Testis (tissue), 3 donors: ENCODE results near the gene DNAJC12. TPM values are rescaled to one million over a fixed set of nuclear protein-coding genes. Genes with fewer than 3 reads are reported as not detected.
A peak's percentile ranks its signal among the peaks of the same experiment; 100 is the strongest.

Experiments used
- DNase-seq: peaks from one replicate; pipeline ENCODE4 v3.0.0-alpha.2; 2019
- H3K27ac ChIP-seq, 2 donors: fragments of 200-600 bp; sonication (generic); one replicate each; pipeline ENCODE4 v1.5.1; 2019
- H3K27me3 ChIP-seq: fragments of 200-600 bp; sonication (generic); one replicate; pipeline ENCODE4 v1.5.1; 2019
- H3K36me3 ChIP-seq: fragments of 200-600 bp; sonication (generic); one replicate; pipeline ENCODE4 v1.5.1; 2017; ENCODE audit warnings: low read depth; ENCODE audit errors: missing control alignments
- H3K4me1 ChIP-seq: fragments of 200-600 bp; sonication (generic); one replicate; pipeline ENCODE4 v1.5.1; 2019
- H3K4me3 ChIP-seq, 2 donors: fragments of 200-600 bp; sonication (generic); one replicate each; pipeline ENCODE4 v1.5.1; 2017 to 2019
- H3K9me3 ChIP-seq: fragments of 200-600 bp; sonication (generic); one replicate; pipeline ENCODE4 v1.5.1; 2017
- CTCF ChIP-seq, 3 experiments: fragments of 450-650 bp in 2 of 3; fragments of 200-600 bp in 1 of 3; sonication (generic) in 1 of 3; IDR thresholded peaks; one replicate each; pipeline ENCODE4 v1.5.1; 2016 to 2019; ENCODE audit warnings: antibody characterized with exemption in 3 of 3, mild to moderate bottlenecking in 2 of 3, moderate library complexity in 1 of 3
- POLR2A ChIP-seq: fragments of 450-650 bp; IDR thresholded peaks from one replicate; pipeline ENCODE4 v1.6.1; 2017; ENCODE audit warnings: antibody characterized with exemption, mild to moderate bottlenecking, moderate library complexity
- WGBS, 2 donors: methylation state at CpG; one replicate each; pipeline ENCODE4 v1.1.5; 2018; 5-methylcytosine and 5-hydroxymethylcytosine counted together
- intact Hi-C: fragments of 100-400 bp; cut with DNase I; formaldehyde crosslinking; loops from one replicate; pipeline ENCODE4 v1.15.1; 2023; ENCODE audit warnings: low total_unique reads
- polyA plus RNA-seq: library from polyadenylated mRNA; stranded (reverse); fragments of 350-450 nt; fragmentation: Illumina TruSeq; extraction: RNeasy Lipid Tissue Mini Kit (QIAGEN cat#74804); gene quantifications from one replicate; pipeline ENCODE4 v1.2.3, GENCODE V29; 2014; ENCODE audit warnings: low read depth, low replicate concordance; ENCODE audit not compliant: insufficient read depth
- total RNA-seq, 2 donors: library from RNA; depleted of rRNA; stranded (reverse); fragments of >200 nt; gene quantifications; one replicate each; pipeline ENCODE4 v1.2.3, GENCODE V29; 2016

DNAJC12 gene
- total and polyA plus RNA-seq, 3 donors from 2014 or later: 16.0 to 23.3 (median 22.5) TPM

- DNase-seq: no peak
- no peak overlapping the region for H3K4me3 ChIP-seq
- 95% methylated on average over 8 of the region's 8 CpGs for WGBS, 2 donors
Measured at GRCh38 chr10:67834375-67834774, 3.6 kb downstream of the DNAJC12 start.

GRCh38 chr10:67827811-67828210 is 10.2 kb downstream of the DNAJC12 start:
- H3K4me1 ChIP-seq: peaks cover 5% of the 10 kb centered on the region
- no peaks in the 10 kb centered on the region for H3K27me3 ChIP-seq
- DNase-seq: peak; percentile 48
- WGBS, 2 donors: 67% methylated on average over 3 of the region's 3 CpGs
- H3K4me3 ChIP-seq: no peak overlapping the region
- TF ChIP-seq POLR2A: no peak
- TF ChIP-seq CTCF (IDR thresholded peaks at IDR 0.05): no peak
- intact Hi-C loops: no loop called here
- H3K36me3 ChIP-seq: no peaks in the 10 kb centered on the region
- peak overlapping the region in 1 of 2 donors; percentile 38 for H3K27ac ChIP-seq
- no peaks in the 10 kb centered on the region for H3K9me3 ChIP-seq

More at GRCh38 chr10:67834375-67834774, 3.6 kb downstream of the DNAJC12 start:
- H3K27ac ChIP-seq: no peak overlapping the region
- no peak for TF ChIP-seq POLR2A
- TF ChIP-seq CTCF (IDR thresholded peaks at IDR 0.05): no peak
- H3K9me3 ChIP-seq: no peaks in the 10 kb centered on the region
- no peaks in the 10 kb centered on the region for H3K4me1 ChIP-seq
- no peaks in the 10 kb centered on the region for H3K27me3 ChIP-seq
- no peaks in the 10 kb centered on the region for H3K36me3 ChIP-seq
- intact Hi-C loops: no loop called here

GRCh38 chr10:67819768-67820204 is 18.2 kb downstream of the DNAJC12 start:
- H3K4me3 ChIP-seq: no peak overlapping the region
- no peak for TF ChIP-seq POLR2A
- TF ChIP-seq CTCF (IDR thresholded peaks at IDR 0.05): no peak
- H3K9me3 ChIP-seq: no peaks in the 10 kb centered on the region
- H3K4me1 ChIP-seq: no peaks in the 10 kb centered on the region
- H3K27me3 ChIP-seq: no peaks in the 10 kb centered on the region
- 90 to 93% methylated on average over 3 of the region's 3 CpGs for WGBS, 2 donors
- intact Hi-C loops: no loop called here
- no peak overlapping the region for H3K27ac ChIP-seq
- no peaks in the 10 kb centered on the region for H3K36me3 ChIP-seq
- DNase-seq: no peak

- peak overlapping the region in 1 of 2 donors; percentile 19 for H3K4me3 ChIP-seq
- H3K27ac ChIP-seq: no peak overlapping the region
- intact Hi-C loops: no loop called here
- 78 to 79% methylated on average over 3 of the region's 3 CpGs for WGBS, 2 donors
- no peaks in the 10 kb centered on the region for H3K27me3 ChIP-seq
- H3K4me1 ChIP-seq: no peaks in the 10 kb centered on the region
- H3K9me3 ChIP-seq: no peaks in the 10 kb centered on the region
- H3K36me3 ChIP-seq: no peaks in the 10 kb centered on the region
- no peak for DNase-seq
- no peak for TF ChIP-seq CTCF (IDR thresholded peaks at IDR 0.05)
- TF ChIP-seq POLR2A: no peak
Measured at GRCh38 chr10:67818323-67818722, 19.7 kb downstream of the DNAJC12 start.

GRCh38 chr10:67816719-67817118 is 21.3 kb downstream of the DNAJC12 start:
- no peak for DNase-seq
- H3K36me3 ChIP-seq: no peaks in the 10 kb centered on the region
- no peaks in the 10 kb centered on the region for H3K4me1 ChIP-seq
- H3K4me3 ChIP-seq: no peak overlapping the region
- no peaks in the 10 kb centered on the region for H3K27me3 ChIP-seq
- no peaks in the 10 kb centered on the region for H3K9me3 ChIP-seq
- intact Hi-C loops: no loop called here
- H3K27ac ChIP-seq: no peak overlapping the region
- WGBS, 2 donors: 73 to 74% methylated on average over 3 to 4 of the region's 4 CpGs
- TF ChIP-seq POLR2A (no peak), CTCF (IDR thresholded peaks at IDR 0.05) (no peak)
